Testis (tissue), 2 donors: ENCODE data around the gene THSD7A.

Experiments used
- CTCF ChIP-seq, 3 experiments: fragments of 450-650 bp in 2 of 3; fragments of 200-600 bp in 1 of 3; sonication (generic) in 1 of 3; IDR thresholded peaks; one replicate each; pipeline ENCODE4 v1.5.1; 2016 to 2019; ENCODE audit warnings: antibody characterized with exemption in 3 of 3, mild to moderate bottlenecking in 2 of 3, moderate library complexity in 1 of 3
- POLR2A ChIP-seq: fragments of 450-650 bp; IDR thresholded peaks from one replicate; pipeline ENCODE4 v1.6.1; 2017; ENCODE audit warnings: antibody characterized with exemption, mild to moderate bottlenecking, moderate library complexity

GRCh38 chr7:11699666-11700065 is 132.3 kb downstream of the THSD7A start:
- TF ChIP-seq CTCF (IDR thresholded peaks at IDR 0.05), result no peak
- TF ChIP-seq POLR2A, result no peak
